B cell (primary cell): ENCODE data around the gene CCDC6. TPM values are rescaled to one million over a fixed set of nuclear protein-coding genes. Genes with fewer than 3 reads are reported as not detected.
"Not testable (repeated sequence)": the region's sequence is repeated elsewhere in the genome, so short reads cannot be mapped to it uniquely, and the experiment has no call there.

Experiments used
- ATAC-seq: fragments of 200-7000 bp; cut with Tn5 transposase; one replicate; pipeline ENCODE4 v1.10.0; 2021; ENCODE audit warnings: low read depth, mild to moderate bottlenecking, moderate number of reproducible peaks, moderate library complexity
- CTCF ChIA-PET: fragments of 350-600 bp; sonication (Branson Sonifier 250); formaldehyde crosslinking; loops from one replicate; lab custom pipeline; 2021; ENCODE audit warnings: antibody characterized with exemption, inconsistent platforms; lab: Charles Lee
- POLR2A ChIA-PET: fragments of 350-600 bp; sonication (Branson Sonifier 250); formaldehyde crosslinking; loops from one replicate; lab custom pipeline; 2021; ENCODE audit warnings: antibody characterized with exemption; lab: Charles Lee
- DNase-seq: peaks from one replicate; pipeline ENCODE4 v3.0.0; 2013
- H2AFZ ChIP-seq: 2 replicates; pipeline ENCODE4 v1.6.1; 2012; ENCODE audit warnings: mild to moderate bottlenecking, low read depth, low read length; ENCODE audit not compliant: insufficient read depth, poor library complexity, severe bottlenecking
- H3K27ac ChIP-seq, 2 donors: 1 replicate in 1 of 2; 2 replicates in 1 of 2; pipeline ENCODE4 v1.5.1; 2012 to 2013; ENCODE audit warnings: low read length in 2 of 2, mild to moderate bottlenecking in 2 of 2, moderate library complexity in 1 of 2
- H3K27me3 ChIP-seq, 4 experiments: fragments of 200-600 bp in 1 of 4; sonication (generic) in 1 of 4; replicated peaks in 1 of 4; 1 replicate in 2 of 4; 2 replicates in 2 of 4; pipeline versions ENCODE4 v1.6.1 to v1.7.0; 2013 to 2016; ENCODE audit warnings: low read length in 3 of 4, mild to moderate bottlenecking in 2 of 4, mixed read lengths in 1 of 4, moderate library complexity in 1 of 4; ENCODE audit not compliant: insufficient read depth in 4 of 4, control insufficient read depth in 3 of 4; ENCODE audit errors: control extremely low read depth in 1 of 4
- H3K36me3 ChIP-seq, 2 experiments: replicated peaks in 1 of 2; 1 replicate in 1 of 2; 2 replicates in 1 of 2; pipeline versions ENCODE4 v1.6.1 to v1.7.1; 2013; ENCODE audit warnings: low read length in 1 of 2; ENCODE audit not compliant: insufficient read depth in 2 of 2, control insufficient read depth in 1 of 2; ENCODE audit errors: control extremely low read depth in 1 of 2, extremely low read depth in 1 of 2
- H3K4me1 ChIP-seq, 2 donors: fragments of 200-600 bp in 1 of 2; sonication (generic) in 1 of 2; 1 replicate in 1 of 2; 2 replicates in 1 of 2; pipeline versions ENCODE4 v1.5.1 to v1.6.1; 2013 to 2017; ENCODE audit warnings: low read length in 2 of 2; ENCODE audit not compliant: control insufficient read depth in 2 of 2, insufficient read depth in 2 of 2
- H3K4me2 ChIP-seq: replicated peaks from 2 replicates; pipeline ENCODE3; 2012; ENCODE audit warnings: mild to moderate bottlenecking, low read depth, low read length; ENCODE audit not compliant: poor library complexity, severe bottlenecking
- H3K4me3 ChIP-seq, 5 experiments: fragments of 200-600 bp in 1 of 5; sonication (generic) in 1 of 5; 1 replicate in 3 of 5; 2 replicates in 2 of 5; pipeline versions ENCODE4 v1.5.1 to v1.7.0; 2011 to 2016; ENCODE audit warnings: low read length in 4 of 5, mild to moderate bottlenecking in 4 of 5, low read depth in 2 of 5, control low read depth in 1 of 5, moderate library complexity in 1 of 5; ENCODE audit not compliant: insufficient read depth in 1 of 5; ENCODE audit errors: control extremely low read depth in 1 of 5, extremely low read depth in 1 of 5
- H3K79me2 ChIP-seq: fragments of 200-600 bp; sonication (generic); one replicate; pipeline ENCODE4 v1.6.0; 2016; ENCODE audit warnings: low read length; ENCODE audit not compliant: control insufficient read depth, insufficient read depth
- H3K9ac ChIP-seq: fragments of 200-600 bp; sonication (generic); 2 replicates; pipeline ENCODE4 v1.6.1; 2017; ENCODE audit warnings: mild to moderate bottlenecking, low read length, moderate library complexity
- H3K9me3 ChIP-seq, 3 donors: one replicate each; pipeline versions ENCODE4 v1.6.1 to v1.7.1; 2013; ENCODE audit warnings: low read length in 2 of 3; ENCODE audit not compliant: control insufficient read depth in 2 of 3, insufficient read depth in 1 of 3; ENCODE audit errors: control extremely low read depth in 1 of 3
- H4K20me1 ChIP-seq: 2 replicates; pipeline ENCODE4 v1.6.0; 2012; ENCODE audit warnings: mild to moderate bottlenecking, low read length; ENCODE audit not compliant: insufficient read depth, control insufficient read depth, poor library complexity, severe bottlenecking
- H3K27ac Mint-ChIP-seq: one replicate; pipeline ENCODE4 v1.8.0; 2021; ENCODE audit warnings: mixed read lengths
- H3K27me3 Mint-ChIP-seq: one replicate; pipeline ENCODE4 v1.8.0; 2021; ENCODE audit warnings: mixed read lengths
- H3K4me1 Mint-ChIP-seq: one replicate; pipeline ENCODE4 v1.8.0; 2021; ENCODE audit warnings: mixed read lengths
- H3K4me3 Mint-ChIP-seq: one replicate; pipeline ENCODE4 v1.8.0; 2021; ENCODE audit warnings: mixed read lengths
- H3K9me3 Mint-ChIP-seq: one replicate; pipeline ENCODE4 v1.8.0; 2022; ENCODE audit warnings: mixed read lengths; ENCODE audit not compliant: insufficient read depth
- EZH2 ChIP-seq: IDR thresholded peaks from 2 replicates; pipeline ENCODE4 v1.6.1; 2012; ENCODE audit warnings: borderline replicate concordance, low read depth, mild to moderate bottlenecking, moderate library complexity, low read length; ENCODE audit not compliant: insufficient read depth, poor library complexity, severe bottlenecking
- WGBS: methylation state at CpG from one replicate; pipeline ENCODE4 v1.1.5; 2013; ENCODE audit warnings: missing lambda C conversion rate; ENCODE audit not compliant: insufficient coverage; 5-methylcytosine and 5-hydroxymethylcytosine counted together
- intact Hi-C: fragments of 100-400 bp; cut with micrococcal nuclease; formaldehyde crosslinking; loops from one replicate; pipeline ENCODE4 v1.10.0; 2022
- polyA plus RNA-seq: library from polyadenylated mRNA; depleted of rRNA; stranded (reverse); fragments of >200 nt; gene quantifications from 2 replicates; pipeline ENCODE4 v1.2.3, GENCODE V29; 2012
- total RNA-seq, 2 donors: library from RNA; stranded (reverse); fragments of 120-200 nt in 1 of 2; gene quantifications; 1 replicate in 1 of 2; 2 replicates in 1 of 2; pipeline versions ENCODE4 v1.2.3 to v1.2.4, GENCODE V29; 2013 to 2022
- TF ChIP-seq, protein P1 (sequence below): fragments of 200-600 bp; IDR thresholded peaks from one replicate; pipeline ENCODE4 v1.8.0; 2022; ENCODE audit warnings: antibody characterized with exemption, mild to moderate bottlenecking

Gene CCDC6
- total and polyA plus RNA-seq, 2 donors (not counting 1 experiment from before 2014, with no cell fraction given) = 18.2 to 30.1 TPM

- H3K27ac ChIP-seq, intact Hi-C loops, ATAC-seq, H3K4me3 ChIP-seq, H3K27ac Mint-ChIP-seq, H4K20me1 ChIP-seq, H2AFZ ChIP-seq, DNase-seq, H3K9me3 Mint-ChIP-seq, CTCF ChIA-PET, H3K4me3 Mint-ChIP-seq, H3K4me1 Mint-ChIP-seq, POLR2A ChIA-PET, H3K27me3 ChIP-seq, H3K9me3 ChIP-seq, H3K9ac ChIP-seq, H3K79me2 ChIP-seq, H3K4me2 ChIP-seq, H3K36me3 ChIP-seq, H3K4me1 ChIP-seq: not testable (repeated sequence)
- peaks cover 11% of the 10 kb centered on the region for H3K27me3 Mint-ChIP-seq
- 96% methylated on average over 31 of the region's 32 CpGs for WGBS
Measured at GRCh38 chr10:59744156-59744555, 162.2 kb downstream of the CCDC6 start.

- H3K9me3 ChIP-seq = peaks cover 0 to 10% (median 0%) of the 10 kb centered on the region in 3 donors
- DNase-seq (no peak), ATAC-seq (no peak)
- H3K4me1 ChIP-seq = no peaks in the 10 kb centered on the region
- no peaks in the 10 kb centered on the region for H3K79me2 ChIP-seq
- intact Hi-C loops = no loop called here
- peaks cover 3% of the 10 kb centered on the region for H3K27me3 Mint-ChIP-seq
- H4K20me1 ChIP-seq = no peaks in the 10 kb centered on the region
- POLR2A ChIA-PET = interaction anchor here (0.5 kb wide), 1 partner anchor 18 kb away, joined by 4 read pairs; no protein-coding TSS in a partner anchor
- no peak overlapping the region for H3K4me3 ChIP-seq
- H2AFZ ChIP-seq = no peak overlapping the region
- no peak overlapping the region for H3K4me3 Mint-ChIP-seq
- no peak overlapping the region for H3K27ac Mint-ChIP-seq
- no peaks in the 10 kb centered on the region for H3K36me3 ChIP-seq
- TF ChIP-seq EZH2 = no peak
- TF ChIP-seq, protein P1, sequence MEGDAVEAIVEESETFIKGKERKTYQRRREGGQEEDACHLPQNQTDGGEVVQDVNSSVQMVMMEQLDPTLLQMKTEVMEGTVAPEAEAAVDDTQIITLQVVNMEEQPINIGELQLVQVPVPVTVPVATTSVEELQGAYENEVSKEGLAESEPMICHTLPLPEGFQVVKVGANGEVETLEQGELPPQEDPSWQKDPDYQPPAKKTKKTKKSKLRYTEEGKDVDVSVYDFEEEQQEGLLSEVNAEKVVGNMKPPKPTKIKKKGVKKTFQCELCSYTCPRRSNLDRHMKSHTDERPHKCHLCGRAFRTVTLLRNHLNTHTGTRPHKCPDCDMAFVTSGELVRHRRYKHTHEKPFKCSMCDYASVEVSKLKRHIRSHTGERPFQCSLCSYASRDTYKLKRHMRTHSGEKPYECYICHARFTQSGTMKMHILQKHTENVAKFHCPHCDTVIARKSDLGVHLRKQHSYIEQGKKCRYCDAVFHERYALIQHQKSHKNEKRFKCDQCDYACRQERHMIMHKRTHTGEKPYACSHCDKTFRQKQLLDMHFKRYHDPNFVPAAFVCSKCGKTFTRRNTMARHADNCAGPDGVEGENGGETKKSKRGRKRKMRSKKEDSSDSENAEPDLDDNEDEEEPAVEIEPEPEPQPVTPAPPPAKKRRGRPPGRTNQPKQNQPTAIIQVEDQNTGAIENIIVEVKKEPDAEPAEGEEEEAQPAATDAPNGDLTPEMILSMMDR = no peak
- H3K27ac ChIP-seq = no peak overlapping the region
- CTCF ChIA-PET = no interaction called here
- H3K27me3 ChIP-seq = no peaks in the 10 kb centered on the region
- no peak overlapping the region for H3K4me2 ChIP-seq
- no peaks in the 10 kb centered on the region for H3K9me3 Mint-ChIP-seq
- 100% methylated on average over 3 of the region's 5 CpGs for WGBS
- H3K9ac ChIP-seq = no peak overlapping the region
- H3K4me1 Mint-ChIP-seq = no peaks in the 10 kb centered on the region
Measured at GRCh38 chr10:59741583-59741982, 164.8 kb downstream of the CCDC6 start.
